Adrenal gland (tissue), 5 donors: ENCODE measurements around the gene BICDL1.

Experiments used
- CTCF ChIP-seq, 6 experiments: fragments of 450-650 bp in 4 of 6; fragments of 200-600 bp in 2 of 6; sonication (generic) in 1 of 6; IDR thresholded peaks; 1 replicate in 5 of 6; 2 replicates in 1 of 6; pipeline versions ENCODE4 v1.5.1 to v1.8.0; 2016 to 2021; ENCODE audit warnings: antibody characterized with exemption in 6 of 6, mild to moderate bottlenecking in 2 of 6, moderate library complexity in 1 of 6
- POLR2A ChIP-seq, 2 donors: fragments of 450-650 bp; IDR thresholded peaks; one replicate each; pipeline ENCODE4 v1.6.1; 2017; ENCODE audit warnings: antibody characterized with exemption in 2 of 2, mild to moderate bottlenecking in 2 of 2, moderate library complexity in 1 of 2
- donor health status: DM: no; HTN: no; CAD: no.

- no peak for TF ChIP-seq POLR2A (IDR thresholded peaks at IDR 0.05)
- TF ChIP-seq CTCF (IDR thresholded peaks at IDR 0.05) = no peak
Measured at GRCh38 chr12:119957135-119957534, 31.9 kb upstream of the BICDL1 start.
